H1 (cell line): ENCODE measurements around the gene FCHO1. TPM values are rescaled to one million over a fixed set of nuclear protein-coding genes. Genes with fewer than 3 reads are reported as not detected.

Experiments
- CTCF ChIA-PET: fragments of 300-600 bp; sonication (Branson Sonifier 250); formaldehyde crosslinking; loops from one replicate; lab custom pipeline; 2021; ENCODE audit not compliant: partially characterized antibody; lab: Charles Lee
- POLR2A ChIA-PET: fragments of 300-600 bp; sonication (Branson Sonifier 250); formaldehyde crosslinking; loops from one replicate; lab custom pipeline; 2021; ENCODE audit warnings: inconsistent platforms; ENCODE audit not compliant: partially characterized antibody; lab: Charles Lee
- DNase-seq, 2 experiments: peaks; one replicate each; pipeline versions ENCODE4 v3.0.0 to v3.0.0-alpha.2; 2010 to 2022; ENCODE audit warnings: low spot score in 2 of 2, low read depth in 1 of 2, mixed read lengths in 1 of 2
- FAIRE-seq: peaks from 2 replicates; lab custom pipeline; 2011; peaks lifted over from hg19 to GRCh38; lab: Jason Lieb, UNC
- H2AFZ ChIP-seq: 2 replicates; pipeline ENCODE4 v1.8.1; 2012; ENCODE audit warnings: low read length, inconsistent platforms
- H2AK5ac ChIP-seq: 2 replicates; pipeline ENCODE4 v1.6.1; 2013; ENCODE audit warnings: low read depth, low read length
- H2BK120ac ChIP-seq: replicated peaks from 2 replicates; pipeline ENCODE3; 2013; ENCODE audit warnings: low read depth, low read length, inconsistent platforms
- H2BK12ac ChIP-seq: 2 replicates; pipeline ENCODE4 v1.6.1; 2013; ENCODE audit warnings: low read depth, low read length
- H2BK15ac ChIP-seq: 2 replicates; pipeline ENCODE4 v1.6.1; 2013; ENCODE audit warnings: low read length
- H2BK20ac ChIP-seq: 2 replicates; pipeline ENCODE4 v1.6.1; 2013; ENCODE audit warnings: low read length
- H2BK5ac ChIP-seq: 2 replicates; pipeline ENCODE4 v1.6.1; 2013; ENCODE audit warnings: low read depth, low read length
- H3K14ac ChIP-seq: 2 replicates; pipeline ENCODE4 v1.6.1; 2013; ENCODE audit warnings: inconsistent platforms; ENCODE audit not compliant: insufficient read length
- H3K18ac ChIP-seq: 2 replicates; pipeline ENCODE4 v1.6.1; 2013; ENCODE audit warnings: low read length; ENCODE audit errors: extremely low read depth
- H3K23ac ChIP-seq: 2 replicates; pipeline ENCODE4 v1.6.1; 2013; ENCODE audit warnings: inconsistent platforms; ENCODE audit not compliant: insufficient read length
- H3K23me2 ChIP-seq: 2 replicates; pipeline ENCODE4 v1.6.1; 2013; ENCODE audit warnings: low read depth, low read length
- H3K27ac ChIP-seq: 2 replicates; pipeline ENCODE4 v1.6.1; 2011; ENCODE audit warnings: low read depth, low read length, inconsistent platforms
- H3K27me3 ChIP-seq, 4 experiments: replicated peaks in 1 of 4; 1 replicate in 1 of 4; 2 replicates in 3 of 4; pipeline versions ENCODE4 v1.6.1 to v1.8.1; 2011 to 2013; ENCODE audit warnings: low read length in 3 of 4, mild to moderate bottlenecking in 3 of 4, inconsistent platforms in 2 of 4, mixed read lengths in 2 of 4, moderate library complexity in 1 of 4; ENCODE audit not compliant: control insufficient read depth in 3 of 4, insufficient read depth in 3 of 4; ENCODE audit errors: extremely low read depth in 1 of 4
- H3K36me3 ChIP-seq, 4 experiments: 2 replicates each; pipeline versions ENCODE4 v1.6.1 to v1.8.1; 2011 to 2013; ENCODE audit warnings: mild to moderate bottlenecking in 4 of 4, low read length in 3 of 4, moderate library complexity in 2 of 4, control low read depth in 1 of 4, inconsistent platforms in 1 of 4; ENCODE audit not compliant: insufficient read depth in 4 of 4, control insufficient read depth in 2 of 4
- H3K4ac ChIP-seq: replicated peaks from 2 replicates; pipeline ENCODE3; 2013; ENCODE audit warnings: low read length, low read depth, mixed read lengths, inconsistent platforms; ENCODE audit not compliant: insufficient read length
- H3K4me1 ChIP-seq, 4 experiments: replicated peaks in 1 of 4; 1 replicate in 1 of 4; 2 replicates in 3 of 4; pipeline versions ENCODE4 v1.6.1 to v1.8.1; 2011 to 2013; ENCODE audit warnings: low read length in 3 of 4, inconsistent platforms in 2 of 4, mixed read lengths in 1 of 4; ENCODE audit not compliant: insufficient read depth in 4 of 4, control insufficient read depth in 3 of 4
- H3K4me2 ChIP-seq, 2 experiments: 2 replicates each; pipeline versions ENCODE4 v1.6.1 to v1.8.1; 2011 to 2013; ENCODE audit warnings: low read depth in 2 of 2, low read length in 2 of 2, control low read depth in 1 of 2, inconsistent platforms in 1 of 2, mild to moderate bottlenecking in 1 of 2; ENCODE audit not compliant: insufficient read depth in 1 of 2
- H3K4me3 ChIP-seq, 4 experiments: fragments of 200-600, 300-600 bp in 1 of 4; sonication (generic), shearing (Covaris generic), sonication (Bioruptor Twin) in 1 of 4; 2 replicates each; pipeline versions ENCODE4 v1.5.1 to v1.8.1; 2011 to 2016; ENCODE audit warnings: low read length in 4 of 4, low read depth in 3 of 4, control low read depth in 2 of 4, inconsistent platforms in 2 of 4, mild to moderate bottlenecking in 2 of 4, mixed read lengths in 1 of 4, moderate library complexity in 1 of 4; ENCODE audit not compliant: insufficient read depth in 2 of 4; ENCODE audit errors: extremely low read depth in 1 of 4
- H3K56ac ChIP-seq: replicated peaks from 2 replicates; pipeline ENCODE3; 2013; ENCODE audit warnings: low read depth, mild to moderate bottlenecking, mixed read lengths, low read length, inconsistent platforms; ENCODE audit not compliant: insufficient read length
- H3K79me1 ChIP-seq: 2 replicates; pipeline ENCODE4 v1.6.1; 2013; ENCODE audit warnings: low read depth, low read length, control low read depth
- H3K79me2 ChIP-seq, 2 experiments: 2 replicates each; pipeline versions ENCODE4 v1.6.1 to v1.8.1; 2012 to 2013; ENCODE audit warnings: low read length in 2 of 2, mild to moderate bottlenecking in 2 of 2, inconsistent platforms in 1 of 2; ENCODE audit not compliant: insufficient read depth in 2 of 2, control insufficient read depth in 1 of 2
- H3K9ac ChIP-seq, 4 experiments: replicated peaks in 1 of 4; 1 replicate in 1 of 4; 2 replicates in 3 of 4; pipeline versions ENCODE4 v1.6.1 to v1.8.1; 2011 to 2013; ENCODE audit warnings: low read depth in 3 of 4, low read length in 3 of 4, control low read depth in 2 of 4, mild to moderate bottlenecking in 2 of 4, moderate library complexity in 2 of 4, inconsistent platforms in 1 of 4; ENCODE audit errors: extremely low read depth in 1 of 4
- H3K9me3 ChIP-seq, 2 experiments: 2 replicates each; pipeline versions ENCODE4 v1.6.1 to v1.8.1; 2012 to 2013; ENCODE audit warnings: mild to moderate bottlenecking in 2 of 2, moderate library complexity in 2 of 2, control low read depth in 1 of 2, inconsistent platforms in 1 of 2, low read depth in 1 of 2, low read length in 1 of 2, mixed read lengths in 1 of 2; ENCODE audit not compliant: insufficient read depth in 2 of 2
- H4K20me1 ChIP-seq, 2 experiments: replicated peaks in 1 of 2; 2 replicates each; pipeline versions ENCODE3 to v1.8.1; 2011 to 2013; ENCODE audit warnings: inconsistent platforms in 2 of 2, low read length in 2 of 2, mild to moderate bottlenecking in 1 of 2; ENCODE audit not compliant: insufficient read depth in 2 of 2, control insufficient read depth in 1 of 2
- H4K5ac ChIP-seq: 2 replicates; pipeline ENCODE4 v1.6.1; 2013; ENCODE audit warnings: low read length, low read depth, mixed read lengths, inconsistent platforms; ENCODE audit not compliant: insufficient read length
- H4K8ac ChIP-seq: 2 replicates; pipeline ENCODE4 v1.8.0; 2013; ENCODE audit warnings: mild to moderate bottlenecking, moderate library complexity, low read length, inconsistent platforms; ENCODE audit not compliant: insufficient read depth; ENCODE audit errors: extremely low read depth
- H4K91ac ChIP-seq: replicated peaks from 2 replicates; pipeline ENCODE3; 2013; ENCODE audit warnings: low read length, mixed read lengths, inconsistent platforms; ENCODE audit not compliant: insufficient read length
- BCL11A ChIP-seq, 2 experiments: IDR thresholded peaks; one replicate each; pipeline ENCODE4 v1.6.1; 2011; ENCODE audit warnings: low read depth in 2 of 2, low read length in 2 of 2, mild to moderate bottlenecking in 2 of 2
- CBX5 ChIP-seq: fragments of 300-800, 300-1000 bp; sonication (generic); IDR thresholded peaks from 2 replicates; pipeline ENCODE4 v1.7.1; 2016; ENCODE audit warnings: antibody characterized with exemption, low read length, low read depth
- CREB1 ChIP-seq: IDR thresholded peaks from 2 replicates; pipeline ENCODE4 v1.6.1; 2012; ENCODE audit warnings: inconsistent platforms
- CTBP2 ChIP-seq: IDR thresholded peaks from 2 replicates; pipeline ENCODE4 v1.7.0; 2011; ENCODE audit warnings: borderline replicate concordance, mild to moderate bottlenecking, moderate library complexity, mixed read lengths, low read length; ENCODE audit not compliant: insufficient read depth, insufficient read length
- HDAC2 ChIP-seq, 2 experiments: fragments of 300-600 bp in 1 of 2; sonication (generic) in 1 of 2; IDR thresholded peaks; 2 replicates each; pipeline ENCODE4 v1.6.1; 2011 to 2012; ENCODE audit warnings: low read depth in 2 of 2, low read length in 2 of 2, mild to moderate bottlenecking in 2 of 2, moderate library complexity in 2 of 2, borderline replicate concordance in 1 of 2, inconsistent platforms in 1 of 2
- MAX ChIP-seq: IDR thresholded peaks from 2 replicates; pipeline ENCODE4 v1.6.1; 2012; ENCODE audit warnings: inconsistent platforms
- PHF8 ChIP-seq: fragments of 200-600 bp; sonication (generic); conservative IDR thresholded peaks from 2 replicates; pipeline ENCODE4 v1.7.1; 2012; ENCODE audit warnings: low read depth, mild to moderate bottlenecking, inconsistent platforms, low read length, moderate library complexity
- RAD21 ChIP-seq, 2 experiments: IDR thresholded peaks in 1 of 2; conservative IDR thresholded peaks in 1 of 2; 2 replicates each; pipeline ENCODE4 v1.6.1; 2011; ENCODE audit warnings: low read depth in 2 of 2, low read length in 2 of 2, improper control_type of control experiment in 1 of 2, inconsistent platforms in 1 of 2, mild to moderate bottlenecking in 1 of 2, moderate library complexity in 1 of 2
- SIX5 ChIP-seq: IDR thresholded peaks from 2 replicates; pipeline ENCODE4 v1.6.1; 2011; ENCODE audit warnings: mild to moderate bottlenecking, low read depth, low read length
- SRF ChIP-seq: IDR thresholded peaks from 2 replicates; pipeline ENCODE4 v1.6.1; 2011; ENCODE audit warnings: mild to moderate bottlenecking, low read depth, low read length, moderate library complexity
- TCF12 ChIP-seq: IDR thresholded peaks from 2 replicates; pipeline ENCODE4 v1.6.1; 2011; ENCODE audit warnings: low read depth, mild to moderate bottlenecking, low read length
- WGBS, 2 experiments: shearing (Covaris generic) in 1 of 2; methylation state at CpG; one replicate each; pipeline versions ENCODE4 v1.1.6 to v1.1.7; 2013 to 2015; ENCODE audit warnings: low lambda C conversion rate in 2 of 2, mixed read lengths in 2 of 2, inconsistent platforms in 1 of 2, low coverage in 1 of 2, missing lambda C conversion rate in 1 of 2; ENCODE audit not compliant: insufficient replicate concordance in 2 of 2, insufficient coverage in 1 of 2, insufficient read length in 1 of 2; ENCODE audit errors: extremely low coverage in 1 of 2, missing lambda C conversion rate in 1 of 2; 5-methylcytosine and 5-hydroxymethylcytosine counted together
- polyA plus RNA-seq, 7 experiments: library from polyadenylated mRNA; depleted of rRNA in 3 of 7; stranded (reverse) in 5 of 7; unstranded in 2 of 7; fragments of >200 nt in 5 of 7; fragments of 200-250 nt in 2 of 7; gene quantifications; 1 replicate in 5 of 7; 2 replicates in 1 of 7; 4 replicates in 1 of 7; pipeline versions ENCODE4 v1.2.1 to v1.2.3, GENCODE V29; 2011 to 2013; ENCODE audit warnings: missing spikeins in 2 of 7, mixed read lengths in 2 of 7
- total RNA-seq: library from RNA; stranded (reverse); fragmentation: NEBNext Ultra II Directional; extraction: Animal tissue kit (Norgen Biotek cat#: 25700); gene quantifications from 2 replicates; pipeline ENCODE4 v1.2.1, GENCODE V29; 2021

FCHO1 gene
- total and polyA plus RNA-seq, 2 of the 8 experiments (the other 6 are each of a cell fraction or from before 2014, with no cell fraction given): 13.0 to 25.9 TPM

- Histone ChIP-seq H3K9me3 (no peaks in the 10 kb centered on the region), H3K23ac (no peak overlapping the region), H3K27me3 (no peaks in the 10 kb centered on the region; a peak in 1 of 7 replicates), H3K14ac (no peak overlapping the region), H3K23me2 (peaks cover 5% of the 10 kb centered on the region; the same call in 1 of the 2 replicates), H2BK20ac (no peak overlapping the region), H4K91ac (no peak overlapping the region), H2BK120ac (no peak overlapping the region), H4K8ac (no peak overlapping the region), H3K79me2 (no peaks in the 10 kb centered on the region), H4K5ac (no peak overlapping the region), H3K4me2 (no peak overlapping the region), H2BK12ac (no peak overlapping the region; the same call in 1 of the 2 replicates), H2BK15ac (no peak overlapping the region), H3K4me3 (no peak overlapping the region), H3K79me1 (no peaks in the 10 kb centered on the region), H3K4me1 (peaks cover 0 to 15% (median 4%) of the 10 kb centered on the region in 4 experiments; a peak in 6 of 7 replicates), H3K18ac (no peak overlapping the region), H2BK5ac (no peak overlapping the region), H3K9ac (no peak overlapping the region), H3K56ac (no peak overlapping the region), H2AK5ac (no peak overlapping the region; the same call in 1 of the 2 replicates), H2AFZ (no peak overlapping the region), H3K4ac (no peak overlapping the region), H4K20me1 (peaks cover 0 to 5% of the 10 kb centered on the region in 2 experiments), H3K36me3 (no peaks in the 10 kb centered on the region), H3K27ac (no peak overlapping the region)
- FAIRE-seq (no peak), DNase-seq (peak in 1 of 2 experiments; percentile 55)
- CTCF ChIA-PET: interaction anchor here (0.7 to 3.7 kb wide), 12 partner anchors 9 to 99 kb away, joined by 3 to 19 read pairs (median 5); partner anchors contain the start of genes B3GNT3, CCDC124 and JAK3
- 75% methylated on average over 27 of the region's 27 CpGs; no CpG with 5 or more reads in 1 of the 2 experiments for WGBS, 2 experiments
- POLR2A ChIA-PET: interaction anchor here (1.2 to 12.5 kb wide), 2 partner anchors 28 to 98 kb away, joined by 4 to 133 read pairs; partner anchors contain the start of genes CCDC124 and RPL18A
- TF ChIP-seq RAD21 (IDR thresholded peaks at IDR 0.05 in 1 of 2, conservative IDR thresholded peaks at IDR 0.05 in 1 of 2; ENCODE audit: low read depth in 2 of 2, low read length in 2 of 2): peak; percentile 20 to 42; a peak in 3 of 4 replicates
- no peak for TF ChIP-seq TCF12
- peak; percentile 51 for TF ChIP-seq CREB1
- no peak for TF ChIP-seq PHF8
- no peak for TF ChIP-seq CBX5
- no peak for TF ChIP-seq HDAC2 (IDR thresholded peaks at IDR 0.05; ENCODE audit: borderline replicate concordance in 1 of 2, low read depth in 2 of 2, low read length in 2 of 2)
- no peak for TF ChIP-seq SRF
- TF ChIP-seq BCL11A (IDR thresholded peaks at IDR 0.05; ENCODE audit: low read depth in 2 of 2, low read length in 2 of 2): no peak
- TF ChIP-seq CTBP2: no peak
- TF ChIP-seq MAX: no peak
- no peak for TF ChIP-seq SIX5
These were observed 83.3 kb downstream of the FCHO1 start for GRCh38 chr19:17834350-17835181.
